Stimulated activated CD4-positive, alpha-beta T cell treated with anti-CD3 and anti-CD28 coated beads, Interleukin-12 subunit alpha, Interleukin-12 subunit beta, amount 100 ng/mL, for 4 hours (primary cell): ENCODE data around the gene EPN2.
A peak's percentile ranks its signal among the peaks of the same experiment; 100 is the strongest.

Experiments used
- DNase-seq: peaks from one replicate; pipeline ENCODE4 v3.0.0-alpha.2; 2020

EPN2 gene

DNA sequence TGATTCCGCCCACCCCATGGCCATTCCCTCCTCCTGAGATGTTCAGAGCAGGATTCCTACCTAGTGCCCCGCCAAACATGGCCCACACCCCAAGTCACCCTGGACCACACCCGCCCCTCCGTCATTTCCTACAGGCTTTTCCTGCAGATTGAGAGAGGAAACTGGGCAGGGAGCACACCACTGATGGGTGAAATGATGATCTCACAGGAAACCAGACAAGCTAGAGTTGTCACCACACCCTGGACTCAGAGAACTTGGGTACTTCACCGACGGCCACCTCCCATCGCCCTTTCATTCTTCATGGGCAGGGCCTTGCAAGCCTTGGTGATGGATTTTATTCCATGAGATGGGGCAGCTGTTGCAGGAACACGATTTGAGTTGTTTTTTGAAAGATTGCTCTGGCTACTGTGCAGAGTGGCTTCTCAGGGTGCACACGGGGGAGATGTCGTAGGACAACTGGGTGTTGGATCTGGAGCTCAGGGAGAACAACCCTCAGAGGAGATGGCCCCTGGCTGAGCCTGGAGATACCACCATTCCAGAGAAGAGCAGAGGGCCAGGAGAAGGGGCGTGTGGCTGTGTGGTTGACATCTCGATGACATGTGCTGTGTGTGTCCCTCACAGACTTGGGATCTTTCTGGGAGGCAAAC lies 132.8 kb downstream of the EPN2 start:
- no peak for DNase-seq

DNA sequence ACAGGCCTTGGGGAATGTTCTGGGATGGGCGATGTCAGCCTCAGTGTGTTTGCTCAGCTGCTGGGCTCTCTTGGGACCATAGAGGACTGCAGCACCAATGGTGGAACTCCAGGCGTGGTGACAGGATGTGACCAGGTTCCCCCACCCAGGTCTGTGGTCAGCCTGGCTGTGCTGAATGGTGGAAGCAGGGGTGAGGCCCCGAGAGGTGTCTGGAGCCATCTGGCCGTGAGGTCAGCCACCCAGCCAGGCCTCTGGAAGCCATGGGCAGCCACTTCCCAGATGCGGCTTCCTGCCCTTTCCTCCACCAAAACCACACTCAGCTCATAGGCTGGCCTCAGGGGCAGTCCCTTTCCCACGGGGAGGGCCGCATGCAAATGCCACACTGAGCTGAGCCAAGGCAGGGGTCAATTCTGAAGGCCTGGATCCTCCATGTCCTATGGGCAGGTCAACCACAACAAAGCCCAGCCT lies 133.4 kb downstream of the EPN2 start:
- no peak for DNase-seq

DNA sequence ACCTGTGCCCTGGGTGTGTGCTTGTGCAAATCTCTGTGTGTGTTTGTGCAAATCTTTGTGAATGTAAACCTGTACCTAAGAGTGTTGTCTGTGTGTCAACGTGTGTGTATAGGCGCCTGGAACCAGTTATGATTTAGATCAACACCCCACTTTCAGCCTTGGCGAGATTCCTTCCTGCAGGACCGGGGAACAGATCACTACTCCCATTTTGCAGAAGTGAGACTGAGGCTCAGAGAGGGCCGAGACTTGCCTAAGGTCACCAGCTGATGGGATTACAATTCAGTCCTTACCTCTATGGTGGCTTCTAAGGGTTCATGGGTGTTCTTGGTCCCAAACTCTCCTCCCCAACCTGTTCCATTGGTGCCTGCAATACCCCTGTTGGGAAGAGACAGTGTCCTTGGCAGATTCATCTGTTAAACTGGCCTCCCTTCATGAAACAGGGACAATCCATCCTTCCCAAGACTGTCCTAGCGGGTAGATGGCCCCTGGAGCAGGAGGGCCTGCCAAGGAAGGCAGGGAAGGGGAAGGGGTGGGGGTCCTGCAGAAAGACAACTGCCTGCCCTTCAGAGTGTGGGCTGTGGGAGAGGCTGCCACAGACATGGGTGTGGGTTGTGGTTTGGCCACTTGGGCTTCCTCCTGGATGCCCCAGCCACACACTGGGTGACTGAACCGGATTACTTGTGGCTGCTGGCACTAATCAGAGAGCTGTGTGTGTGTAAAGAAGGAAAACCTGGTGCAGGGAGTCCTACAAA lies 134.3 kb downstream of the EPN2 start:
- no peak for DNase-seq

DNA sequence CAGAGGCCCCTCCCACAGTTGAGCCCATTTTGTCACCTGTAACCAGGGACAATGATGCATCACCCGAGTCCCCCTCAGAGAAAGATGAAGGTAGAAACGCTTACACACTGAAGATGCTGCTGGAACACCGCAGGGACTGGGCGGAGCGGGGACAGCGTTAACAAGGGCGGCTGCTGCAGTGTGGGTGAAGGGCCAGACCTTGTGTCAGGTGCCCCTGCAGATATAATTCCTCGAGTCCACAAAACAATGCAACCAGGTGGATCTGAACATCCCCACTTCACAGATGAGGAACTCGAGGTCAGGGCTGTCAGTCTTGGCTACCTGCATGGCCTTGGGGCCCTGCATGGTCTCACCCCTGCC lies 134.8 kb downstream of the EPN2 start:
- DNase-seq: no peak

DNA sequence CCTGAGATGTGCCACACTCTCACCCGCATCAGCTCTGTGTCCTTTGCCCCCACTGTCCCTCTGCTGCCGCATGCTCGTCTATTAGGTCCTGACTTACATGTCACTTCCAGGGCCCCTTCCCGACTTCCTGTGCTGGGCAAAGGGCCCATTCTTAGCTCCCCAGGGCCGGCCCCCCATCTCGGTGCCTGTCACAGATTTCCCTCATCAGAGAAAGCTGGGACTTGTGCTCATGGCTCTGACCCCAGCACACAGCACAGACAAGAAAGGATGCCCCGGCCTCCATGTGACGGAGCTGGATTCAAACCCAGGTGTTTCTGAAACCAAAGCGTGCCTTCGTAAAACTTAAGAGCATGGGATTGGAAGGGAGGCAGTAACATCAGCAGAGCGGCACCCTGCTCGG lies 135.3 kb downstream of the EPN2 start:
- no peak for DNase-seq

DNA sequence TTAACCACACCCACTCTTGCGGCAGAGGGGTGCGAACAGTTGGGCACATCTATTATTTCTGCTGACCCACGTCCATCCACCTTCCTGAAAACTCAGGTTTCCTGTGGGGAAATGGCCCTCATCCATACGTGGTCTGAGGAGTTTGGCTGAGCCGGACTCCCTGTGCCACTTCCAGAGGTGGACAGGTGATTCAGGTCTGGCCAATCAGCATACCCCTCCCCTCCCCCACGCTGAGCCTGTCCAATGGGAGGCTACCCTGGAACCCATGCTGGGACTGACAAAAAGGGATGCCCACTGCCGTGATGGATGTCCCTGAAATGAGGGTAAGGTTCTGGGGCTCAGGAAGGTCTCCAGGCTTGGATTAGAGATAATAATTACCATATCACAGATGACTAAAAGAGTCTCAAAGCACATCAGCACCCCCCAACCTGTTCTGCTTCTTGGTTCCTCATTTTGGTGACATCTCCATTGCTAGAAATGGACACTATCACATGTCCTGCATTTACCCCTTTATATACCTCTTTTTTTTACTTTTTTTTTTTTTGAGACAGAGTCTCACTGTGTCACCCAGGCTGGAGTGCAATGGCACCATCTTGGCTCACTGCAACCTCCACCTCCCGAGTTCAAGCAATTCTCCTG lies 135.8 kb downstream of the EPN2 start:
- no peak for DNase-seq

DNA sequence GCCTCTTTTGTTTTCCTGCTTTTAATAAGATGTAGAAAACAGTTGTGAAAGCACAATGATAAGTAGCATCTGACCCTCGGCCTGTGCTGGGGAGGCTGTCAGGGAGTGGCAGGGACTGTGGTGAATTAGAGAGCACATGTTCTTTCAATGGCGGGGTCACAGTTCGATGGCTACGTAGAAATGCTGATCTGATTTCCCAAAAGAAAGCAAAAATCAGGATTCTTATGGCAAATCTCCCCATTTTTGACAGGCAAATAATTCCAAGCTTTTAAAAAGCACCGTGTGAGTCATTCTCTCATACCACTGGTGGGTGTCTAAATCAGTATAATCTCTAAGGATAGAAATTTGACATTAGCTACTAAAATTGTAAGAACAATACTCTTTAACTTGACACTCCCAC lies 137.0 kb downstream of the EPN2 start:
- DNase-seq: no peak

DNA sequence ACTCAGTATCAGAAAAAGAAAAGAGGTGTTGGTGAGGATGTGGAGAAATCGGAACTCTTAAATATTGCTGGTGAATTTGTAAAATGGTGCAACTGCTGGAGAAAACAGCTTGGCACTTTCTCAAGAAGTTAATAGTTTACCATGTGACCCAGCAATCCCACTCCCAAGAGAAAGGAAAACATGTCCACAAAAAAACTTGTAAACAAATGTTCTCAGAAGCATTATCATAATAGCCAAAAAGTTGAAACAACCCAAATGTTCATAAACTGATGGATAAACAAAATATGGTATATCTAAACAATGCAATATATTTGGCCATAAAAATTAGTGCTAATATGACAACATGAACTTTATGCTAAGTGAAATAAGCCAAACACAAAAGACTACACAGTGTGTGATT lies 138.6 kb downstream of the EPN2 start:
- no peak for DNase-seq

DNA sequence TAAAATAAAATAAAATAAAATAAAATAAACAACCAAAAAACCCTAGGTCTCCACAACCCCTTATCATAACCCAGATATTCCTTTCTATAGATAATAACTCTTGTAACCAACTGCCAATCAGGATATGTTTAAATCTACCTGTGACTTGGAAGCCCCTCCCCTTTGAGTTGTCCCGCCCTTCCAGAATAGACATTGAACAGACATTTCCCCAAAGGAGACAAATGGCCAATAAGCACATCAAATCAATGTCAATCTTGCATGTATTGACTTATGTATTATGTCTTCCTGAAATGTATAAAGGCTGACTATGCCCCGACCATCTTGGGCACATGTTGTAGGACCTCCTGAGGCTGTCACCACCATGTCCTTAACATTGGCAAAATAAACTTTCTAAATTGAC lies 139.6 kb downstream of the EPN2 start:
- no peak for DNase-seq

DNA sequence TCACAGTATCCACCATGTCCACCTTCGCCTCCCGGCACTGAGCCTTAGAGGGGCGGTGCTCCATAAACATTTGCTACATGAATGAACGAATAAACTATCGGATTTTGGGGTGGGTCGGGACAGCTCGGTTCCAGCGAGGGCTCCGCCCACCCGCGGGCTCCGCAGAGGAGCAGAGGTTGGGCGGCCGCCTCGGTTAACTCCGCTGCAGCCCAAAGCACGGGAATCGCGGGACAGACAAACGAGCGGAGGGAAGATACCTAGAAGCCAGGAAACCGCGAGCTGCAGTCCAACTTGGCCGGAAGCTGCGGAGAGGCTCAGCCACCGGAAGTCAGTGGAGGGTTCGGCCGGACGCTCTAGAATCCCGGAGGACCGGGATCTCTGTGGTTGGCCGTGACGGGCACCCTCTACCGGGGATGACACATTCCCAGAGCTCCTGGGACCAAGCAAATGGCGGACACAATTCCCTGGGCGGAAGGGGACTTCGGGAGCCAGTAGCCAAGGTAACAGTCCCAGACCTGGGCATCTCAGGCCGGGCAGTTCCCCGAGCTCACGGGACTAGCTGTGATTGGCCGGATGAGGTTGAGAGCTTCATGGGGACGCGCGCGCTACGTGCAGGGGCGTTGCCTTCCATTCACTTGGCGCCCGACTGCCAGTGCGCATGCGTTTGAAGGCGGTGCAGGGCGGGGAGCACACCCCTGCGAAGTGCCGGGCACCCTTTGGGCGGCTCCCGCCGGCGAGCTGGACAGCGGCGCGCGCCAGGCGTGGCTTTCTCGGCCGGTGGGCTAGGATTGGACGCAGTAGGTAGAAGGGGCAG lies 140.6 kb downstream of the EPN2 start:
- DNase-seq: peak; percentile 89

DNA sequence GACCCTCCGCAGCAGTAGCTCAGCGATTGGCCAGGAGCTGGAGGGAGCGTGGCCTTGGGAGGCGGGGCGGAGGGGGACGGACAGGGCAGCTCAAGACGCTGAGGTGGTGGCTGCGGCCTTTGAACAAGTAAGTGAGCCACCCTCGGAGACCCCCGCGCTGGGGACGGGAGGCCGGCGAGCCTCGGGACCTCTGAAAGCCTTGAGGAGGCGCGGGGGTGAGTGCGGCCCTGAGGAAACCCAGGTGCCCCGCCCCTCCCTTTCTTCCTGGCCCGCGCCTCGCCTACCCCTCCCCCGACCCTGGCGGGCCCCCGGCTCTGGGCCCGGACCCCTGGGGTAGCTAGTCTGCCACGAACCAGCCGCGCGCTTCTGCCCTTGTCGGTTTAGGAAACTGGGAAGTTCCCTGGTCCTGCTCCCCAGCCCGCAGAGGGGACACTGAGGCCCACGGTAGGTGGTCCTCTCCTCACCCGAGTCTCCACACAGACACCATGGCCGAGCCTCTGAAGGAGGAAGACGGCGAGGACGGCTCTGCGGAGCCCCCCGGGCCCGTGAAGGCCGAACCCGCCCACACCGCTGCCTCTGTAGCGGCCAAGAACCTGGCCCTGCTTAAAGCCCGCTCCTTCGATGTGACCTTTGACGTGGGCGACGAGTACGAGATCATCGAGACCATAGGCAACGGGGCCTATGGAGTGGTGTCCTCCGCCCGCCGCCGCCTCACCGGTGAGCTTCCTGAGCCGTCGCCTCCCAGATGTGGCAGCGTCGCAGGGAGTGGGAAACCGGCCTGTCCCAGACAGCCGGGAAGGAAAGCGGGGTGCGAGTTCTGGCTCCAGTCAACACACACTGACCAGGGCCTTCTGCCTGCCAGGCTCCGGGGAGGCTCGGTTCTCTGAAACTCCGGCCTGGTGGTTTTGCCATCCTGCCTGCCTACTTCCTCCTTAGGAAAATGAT lies 141.5 kb downstream of the EPN2 start, which contains the start of gene MAPK7:
TSS of gene MAPK7 (plus strand) at position 83 of the 945 bp plus-strand sequence. CDS start at position 486, 403 bp downstream.
- DNase-seq: no peak

DNA sequence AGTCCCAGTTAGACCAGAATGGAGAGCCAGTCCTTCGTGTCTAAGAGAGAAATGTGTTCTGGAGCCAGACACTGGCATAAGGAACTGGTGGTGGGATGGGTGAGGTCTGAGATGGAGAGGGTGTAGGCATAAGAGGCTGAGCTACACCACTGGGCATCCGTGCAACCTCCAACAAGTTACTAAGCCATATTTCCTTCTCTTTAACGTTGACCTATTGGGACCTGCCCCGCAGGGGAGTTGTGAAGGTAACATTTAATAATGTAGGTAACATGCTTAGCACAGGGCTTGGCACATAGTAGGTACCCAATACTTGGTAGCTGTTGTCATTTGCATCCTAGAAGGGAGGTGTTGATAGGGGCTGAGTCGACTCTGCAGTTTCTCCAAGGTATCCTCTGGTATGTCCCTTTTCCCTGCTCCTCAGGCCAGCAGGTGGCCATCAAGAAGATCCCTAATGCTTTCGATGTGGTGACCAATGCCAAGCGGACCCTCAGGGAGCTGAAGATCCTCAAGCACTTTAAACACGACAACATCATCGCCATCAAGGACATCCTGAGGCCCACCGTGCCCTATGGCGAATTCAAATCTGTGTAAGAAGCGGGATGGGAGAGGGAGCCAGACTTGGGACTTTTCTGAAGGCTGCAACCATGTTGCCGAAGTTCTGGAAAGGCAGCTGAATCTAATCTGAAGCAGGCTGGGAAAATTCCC lies 142.3 kb downstream of the EPN2 start:
- DNase-seq: no peak

DNA sequence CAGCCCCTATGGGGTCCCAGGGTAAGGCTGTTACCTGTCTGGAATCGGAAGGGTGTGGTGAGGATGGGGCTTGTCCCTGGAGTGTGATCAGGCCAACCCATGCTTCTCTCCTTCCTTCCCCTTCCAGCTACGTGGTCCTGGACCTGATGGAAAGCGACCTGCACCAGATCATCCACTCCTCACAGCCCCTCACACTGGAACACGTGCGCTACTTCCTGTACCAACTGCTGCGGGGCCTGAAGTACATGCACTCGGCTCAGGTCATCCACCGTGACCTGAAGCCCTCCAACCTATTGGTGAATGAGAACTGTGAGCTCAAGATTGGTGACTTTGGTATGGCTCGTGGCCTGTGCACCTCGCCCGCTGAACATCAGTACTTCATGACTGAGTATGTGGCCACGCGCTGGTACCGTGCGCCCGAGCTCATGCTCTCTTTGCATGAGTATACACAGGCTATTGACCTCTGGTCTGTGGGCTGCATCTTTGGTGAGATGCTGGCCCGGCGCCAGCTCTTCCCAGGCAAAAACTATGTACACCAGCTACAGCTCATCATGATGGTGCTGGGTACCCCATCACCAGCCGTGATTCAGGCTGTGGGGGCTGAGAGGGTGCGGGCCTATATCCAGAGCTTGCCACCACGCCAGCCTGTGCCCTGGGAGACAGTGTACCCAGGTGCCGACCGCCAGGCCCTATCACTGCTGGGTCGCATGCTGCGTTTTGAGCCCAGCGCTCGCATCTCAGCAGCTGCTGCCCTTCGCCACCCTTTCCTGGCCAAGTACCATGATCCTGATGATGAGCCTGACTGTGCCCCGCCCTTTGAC lies 143.5 kb downstream of the EPN2 start:
- DNase-seq: no peak

DNA sequence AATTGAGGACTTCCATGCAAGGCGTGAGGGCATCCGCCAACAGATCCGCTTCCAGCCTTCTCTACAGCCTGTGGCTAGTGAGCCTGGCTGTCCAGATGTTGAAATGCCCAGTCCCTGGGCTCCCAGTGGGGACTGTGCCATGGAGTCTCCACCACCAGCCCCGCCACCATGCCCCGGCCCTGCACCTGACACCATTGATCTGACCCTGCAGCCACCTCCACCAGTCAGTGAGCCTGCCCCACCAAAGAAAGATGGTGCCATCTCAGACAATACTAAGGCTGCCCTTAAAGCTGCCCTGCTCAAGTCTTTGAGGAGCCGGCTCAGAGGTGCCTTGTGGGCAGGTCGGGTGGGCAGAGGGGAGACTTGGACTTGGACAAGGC lies 144.2 kb downstream of the EPN2 start:
- no peak for DNase-seq

DNA sequence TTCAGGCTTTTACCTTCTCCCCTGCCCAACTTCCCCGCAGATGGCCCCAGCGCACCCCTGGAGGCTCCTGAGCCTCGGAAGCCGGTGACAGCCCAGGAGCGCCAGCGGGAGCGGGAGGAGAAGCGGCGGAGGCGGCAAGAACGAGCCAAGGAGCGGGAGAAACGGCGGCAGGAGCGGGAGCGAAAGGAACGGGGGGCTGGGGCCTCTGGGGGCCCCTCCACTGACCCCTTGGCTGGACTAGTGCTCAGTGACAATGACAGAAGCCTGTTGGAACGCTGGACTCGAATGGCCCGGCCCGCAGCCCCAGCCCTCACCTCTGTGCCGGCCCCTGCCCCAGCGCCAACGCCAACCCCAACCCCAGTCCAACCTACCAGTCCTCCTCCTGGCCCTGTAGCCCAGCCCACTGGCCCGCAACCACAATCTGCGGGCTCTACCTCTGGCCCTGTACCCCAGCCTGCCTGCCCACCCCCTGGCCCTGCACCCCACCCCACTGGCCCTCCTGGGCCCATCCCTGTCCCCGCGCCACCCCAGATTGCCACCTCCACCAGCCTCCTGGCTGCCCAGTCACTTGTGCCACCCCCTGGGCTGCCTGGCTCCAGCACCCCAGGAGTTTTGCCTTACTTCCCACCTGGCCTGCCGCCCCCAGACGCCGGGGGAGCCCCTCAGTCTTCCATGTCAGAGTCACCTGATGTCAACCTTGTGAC lies 144.7 kb downstream of the EPN2 start:
- DNase-seq: no peak

DNA sequence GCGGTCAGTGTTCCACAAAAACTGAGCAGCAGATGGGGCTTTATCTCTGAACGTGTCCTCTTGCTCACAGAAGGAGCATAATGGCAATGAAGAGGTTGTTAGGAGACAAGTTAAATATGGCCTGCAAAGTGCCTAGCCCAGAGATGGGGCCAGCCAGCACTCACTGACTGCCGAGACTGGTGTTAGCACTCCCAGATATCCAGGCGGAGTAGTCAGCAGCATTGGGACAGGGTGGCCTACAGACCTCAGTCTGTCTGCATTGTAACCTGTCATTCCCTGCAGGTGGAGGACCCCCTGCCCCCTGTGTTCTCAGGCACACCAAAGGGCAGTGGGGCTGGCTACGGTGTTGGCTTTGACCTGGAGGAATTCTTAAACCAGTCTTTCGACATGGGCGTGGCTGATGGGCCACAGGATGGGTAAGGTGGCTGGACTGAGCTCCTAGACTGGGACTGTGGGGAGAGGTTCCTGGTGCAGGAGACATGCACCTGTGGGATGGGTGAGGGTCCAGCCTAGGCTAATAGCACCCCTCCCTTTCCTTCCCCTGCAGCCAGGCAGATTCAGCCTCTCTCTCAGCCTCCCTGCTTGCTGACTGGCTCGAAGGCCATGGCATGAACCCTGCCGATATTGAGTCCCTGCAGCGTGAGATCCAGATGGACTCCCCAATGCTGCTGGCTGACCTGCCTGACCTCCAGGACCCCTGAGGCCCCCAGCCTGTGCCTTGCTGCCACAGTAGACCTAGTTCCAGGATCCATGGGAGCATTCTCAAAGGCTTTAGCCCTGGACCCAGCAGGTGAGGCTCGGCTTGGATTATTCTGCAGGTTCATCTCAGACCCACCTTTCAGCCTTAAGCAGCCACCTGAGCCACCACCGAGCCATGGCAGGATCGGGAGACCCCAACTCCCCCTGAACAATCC lies 145.6 kb downstream of the EPN2 start:
- DNase-seq: no peak

DNA sequence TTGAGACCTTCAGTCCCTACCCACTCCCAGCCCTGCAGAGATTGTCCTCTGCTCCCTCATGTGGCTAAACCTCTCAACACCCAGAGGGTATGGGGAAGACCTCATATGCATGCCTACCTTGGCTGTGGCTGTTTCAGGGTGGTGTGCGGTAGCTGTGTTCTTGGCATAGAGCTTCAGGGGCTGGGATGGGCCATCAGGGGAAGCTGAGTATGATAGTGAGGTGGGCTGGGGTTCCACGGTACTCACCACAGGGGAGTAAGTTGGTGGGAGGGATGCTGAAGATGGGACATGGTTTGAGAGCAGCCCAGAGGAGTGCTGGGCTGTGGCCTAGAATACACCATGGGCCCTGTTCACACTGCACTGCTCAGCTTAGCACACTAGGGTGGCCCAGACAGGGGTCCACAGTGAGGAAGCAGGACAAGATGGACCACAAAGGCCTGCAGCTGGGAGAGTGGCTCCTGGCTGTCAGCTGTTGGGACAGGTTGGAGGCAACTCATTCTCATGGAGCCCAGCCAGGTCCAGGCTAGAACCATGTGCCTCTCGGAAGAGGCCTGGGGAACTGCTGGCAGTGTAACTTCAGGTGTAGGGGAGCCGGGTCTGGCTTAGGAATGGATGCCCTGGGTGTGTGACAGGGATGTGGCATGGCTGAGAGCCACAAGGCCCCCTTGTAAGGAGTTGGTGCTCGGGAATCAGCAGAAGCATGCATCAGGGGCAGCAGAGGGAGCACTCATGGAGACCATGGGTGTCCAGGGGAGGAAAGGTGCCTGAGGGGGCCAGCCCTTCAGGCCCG lies 146.7 kb downstream of the EPN2 start:
- no peak for DNase-seq
